Activated naive CD8-positive, alpha-beta T cell treated with anti-CD3 and anti-CD28 coated beads, Interleukin-2, amount 50 U/mL, for 16 hours (primary cell): ENCODE data around the gene FUT8.
"Not testable (repeated sequence)": the region's sequence is repeated elsewhere in the genome, so short reads cannot be mapped to it uniquely, and the experiment has no call there.

Source experiments
- DNase-seq: peaks from one replicate; pipeline ENCODE4 v3.0.0-alpha.2; 2020; ENCODE audit warnings: low read depth, low spot score

The FUT8 gene

DNA sequence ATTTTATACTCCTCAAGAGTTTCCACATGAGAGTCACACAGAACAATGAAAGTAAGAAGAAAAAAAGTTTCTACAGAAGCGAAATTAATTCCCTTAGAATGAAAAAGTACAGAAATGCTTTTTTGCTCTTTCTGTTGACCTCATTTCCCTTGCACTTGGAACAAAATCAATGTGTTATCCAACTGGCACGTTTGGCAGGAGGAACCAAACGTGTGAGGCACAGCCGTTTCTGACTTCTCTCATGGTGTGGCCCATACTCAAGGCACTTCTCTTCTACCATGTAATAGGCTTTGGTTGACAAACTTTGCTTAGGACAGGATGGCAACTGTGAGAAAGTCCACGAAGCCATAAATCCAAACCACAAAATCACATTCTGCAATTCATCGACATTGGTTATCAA lies 297.0 kb downstream of the FUT8 start:
- DNase-seq: no peak

DNA sequence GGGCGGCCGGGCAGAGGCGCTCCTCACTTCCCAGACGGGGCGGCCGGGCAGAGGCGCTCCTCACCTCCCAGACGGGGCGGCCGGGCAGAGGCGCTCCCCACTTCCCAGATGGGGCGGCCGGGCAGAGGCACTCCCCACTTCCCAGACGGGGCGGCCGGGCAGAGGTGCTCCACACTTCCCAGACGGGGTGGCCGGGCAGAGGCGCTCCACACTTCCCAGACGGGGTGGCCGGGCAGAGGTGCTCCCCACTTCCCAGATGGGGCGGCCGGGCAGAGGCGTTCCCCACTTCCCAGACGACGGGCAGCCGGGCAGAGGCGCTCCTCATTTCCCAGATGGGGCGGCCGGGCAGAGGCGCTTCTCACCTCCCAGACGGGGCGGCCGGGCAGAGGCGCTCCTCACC lies 304.3 kb downstream of the FUT8 start:
- DNase-seq: not testable (repeated sequence)

DNA sequence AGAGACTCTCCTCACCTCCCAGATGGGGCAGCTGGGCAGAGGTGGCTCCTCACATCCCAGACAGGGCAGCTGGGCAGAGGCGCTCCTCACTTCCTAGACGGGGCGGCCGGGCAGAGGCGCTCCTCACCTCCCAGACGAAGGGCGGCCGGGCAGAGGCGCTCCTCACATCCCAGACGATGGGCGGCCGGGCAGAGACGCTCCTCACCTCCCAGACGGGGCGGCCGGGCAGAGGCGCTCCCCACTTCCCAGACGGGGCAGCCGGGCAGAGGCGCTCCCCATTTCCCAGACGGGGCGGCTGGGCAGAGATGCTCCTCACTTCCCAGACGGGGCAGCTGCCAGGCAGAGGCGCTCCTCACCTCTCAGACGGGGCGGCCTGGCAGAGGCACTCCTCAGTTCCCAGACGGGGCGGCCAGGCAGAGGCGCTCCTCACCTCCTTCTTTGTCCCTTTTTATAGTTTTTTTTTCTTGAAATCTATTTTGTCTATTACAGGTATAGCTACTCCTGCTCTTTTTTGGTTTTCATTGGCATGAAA lies 304.9 kb downstream of the FUT8 start:
- not testable (repeated sequence) for DNase-seq

DNA sequence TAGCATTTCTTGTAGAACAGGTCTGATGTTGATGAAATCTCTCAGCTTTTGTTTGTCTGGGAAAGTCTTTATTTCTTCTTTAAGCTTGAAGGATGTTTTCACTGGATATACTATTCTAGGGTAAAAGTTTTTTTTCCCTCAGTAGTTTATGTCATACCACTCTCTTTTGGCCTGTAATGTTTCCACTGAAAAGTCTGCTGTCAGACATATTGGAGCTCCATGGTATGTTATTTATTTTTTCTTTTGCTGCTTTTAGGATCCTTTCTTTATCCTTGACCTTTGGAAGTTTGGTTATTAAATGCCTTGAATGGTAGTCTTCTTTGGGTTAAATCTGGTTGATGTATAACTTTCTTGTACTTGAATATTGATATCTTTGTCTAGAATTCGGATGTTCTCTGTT lies 306.1 kb downstream of the FUT8 start:
- DNase-seq: no peak

DNA sequence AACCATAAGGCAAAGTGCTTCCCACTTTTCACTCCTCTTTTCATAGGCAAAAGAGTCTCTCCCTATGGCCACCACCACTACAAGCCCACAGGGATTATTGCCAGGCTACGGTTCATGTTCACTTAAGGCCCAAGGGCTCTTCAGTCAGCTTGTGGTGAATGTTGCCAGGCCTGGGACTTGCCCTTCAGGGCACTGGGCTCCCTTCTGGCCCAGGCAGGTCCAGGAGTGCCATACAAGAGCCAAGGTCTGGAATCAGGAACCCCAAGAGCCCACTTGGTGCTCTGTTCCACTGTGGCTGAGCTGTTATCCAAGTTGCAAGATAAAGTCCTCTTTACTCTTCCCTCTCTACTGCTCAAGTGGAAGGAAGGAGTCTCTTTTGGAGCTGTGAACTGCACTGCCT lies 307.6 kb downstream of the FUT8 start:
- DNase-seq: no peak

DNA sequence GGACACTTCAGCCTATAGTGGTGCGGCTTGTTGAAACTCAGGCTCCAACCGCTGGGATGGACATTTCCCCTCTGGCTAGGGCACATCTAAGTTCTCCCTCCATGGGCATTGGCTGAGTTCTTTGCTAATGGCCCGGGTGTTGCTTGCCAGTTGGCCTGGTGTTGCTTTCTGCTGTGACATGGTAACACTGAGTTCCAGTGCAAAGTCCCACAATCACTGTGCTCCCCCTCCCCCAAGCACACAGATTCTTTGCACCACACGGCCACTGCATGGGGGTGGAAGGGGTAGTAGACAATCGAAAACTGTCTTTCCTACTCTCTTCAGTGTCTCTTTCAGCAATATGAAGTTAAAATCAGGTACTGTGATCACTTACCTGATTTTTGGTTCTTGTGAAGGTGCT lies 308.2 kb downstream of the FUT8 start:
- no peak for DNase-seq

DNA sequence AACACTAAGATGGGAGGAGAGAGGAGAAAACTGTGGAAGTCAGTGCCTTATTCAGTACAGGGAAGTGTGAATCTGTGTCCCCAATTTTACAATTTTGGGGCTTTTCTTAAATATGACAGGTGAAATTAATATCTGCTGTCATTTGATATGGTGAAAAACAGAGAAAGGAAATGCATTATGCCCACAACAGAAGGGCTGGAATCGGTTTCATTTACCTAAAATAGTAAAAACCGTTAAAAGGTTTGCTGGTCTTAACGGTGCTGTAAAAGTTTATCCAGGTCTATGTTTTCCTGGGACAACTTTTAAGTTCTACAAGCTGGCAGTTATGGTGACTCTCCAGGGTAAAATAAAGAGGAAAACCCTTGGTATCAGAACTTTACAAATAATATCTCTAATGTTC lies 310.8 kb downstream of the FUT8 start:
- DNase-seq: no peak

DNA sequence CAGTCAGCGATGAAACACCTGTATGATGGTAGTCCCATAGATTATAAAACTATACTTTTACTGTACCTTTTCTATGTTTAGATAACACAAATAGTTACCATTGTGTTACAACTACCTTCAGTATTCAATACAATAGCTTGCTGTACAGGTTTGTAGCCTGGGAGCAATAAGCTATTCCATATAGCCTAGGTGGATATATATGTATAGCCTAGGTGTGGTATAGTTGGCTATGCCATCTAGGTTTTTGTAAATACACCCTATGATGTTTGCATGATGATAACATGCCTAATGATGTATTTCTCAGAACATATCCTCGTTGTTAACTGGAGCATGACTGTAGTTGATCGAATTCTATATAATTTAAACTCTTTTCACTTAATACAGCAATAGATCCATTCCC lies 316.1 kb downstream of the FUT8 start:
- DNase-seq: no peak

DNA sequence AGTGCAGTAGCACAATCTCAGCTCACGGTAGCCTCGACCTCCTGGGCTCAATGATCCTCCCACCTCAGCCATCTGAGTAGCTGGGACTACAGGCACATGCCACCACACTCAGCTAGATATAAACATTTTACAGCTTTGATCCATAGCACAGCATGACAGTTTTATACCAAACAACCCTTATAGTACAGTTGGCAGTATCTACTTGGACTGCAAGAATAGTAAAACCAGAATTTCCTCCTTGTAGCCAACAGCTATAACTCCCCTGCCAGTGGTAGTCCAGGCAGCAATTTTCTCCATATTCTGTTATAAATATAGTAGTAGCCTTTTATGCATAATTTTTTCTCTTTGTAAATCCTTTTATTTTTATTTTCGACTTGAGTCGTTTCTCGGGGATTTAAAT lies 317.0 kb downstream of the FUT8 start:
- DNase-seq: no peak

DNA sequence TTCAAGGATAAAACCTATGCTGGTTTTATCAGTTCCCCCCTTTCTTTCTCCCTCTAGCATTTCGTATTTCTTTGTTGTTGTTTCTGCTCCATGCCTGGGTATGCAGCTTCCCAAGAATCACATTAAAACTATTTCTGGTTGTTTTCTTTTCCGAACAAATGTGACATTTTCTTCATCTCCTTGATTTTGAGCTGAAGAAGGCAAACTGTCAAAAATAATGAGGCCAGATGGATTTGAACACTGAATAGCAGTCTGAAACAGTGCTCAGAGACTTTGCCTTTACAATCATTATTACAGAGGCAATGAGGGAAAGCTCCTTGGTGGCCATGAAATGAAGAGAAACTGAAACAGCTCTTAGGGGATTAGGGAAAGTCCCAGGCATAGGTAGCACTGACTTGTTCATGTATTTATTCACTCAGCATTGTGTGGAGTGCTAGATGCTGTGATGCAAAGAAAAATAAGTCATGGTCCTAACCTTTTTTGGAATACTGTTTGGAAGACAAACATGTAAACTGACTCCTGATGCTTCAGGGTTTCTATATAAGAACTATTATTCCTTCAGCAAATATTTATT lies 319.5 kb downstream of the FUT8 start:
- DNase-seq: no peak

DNA sequence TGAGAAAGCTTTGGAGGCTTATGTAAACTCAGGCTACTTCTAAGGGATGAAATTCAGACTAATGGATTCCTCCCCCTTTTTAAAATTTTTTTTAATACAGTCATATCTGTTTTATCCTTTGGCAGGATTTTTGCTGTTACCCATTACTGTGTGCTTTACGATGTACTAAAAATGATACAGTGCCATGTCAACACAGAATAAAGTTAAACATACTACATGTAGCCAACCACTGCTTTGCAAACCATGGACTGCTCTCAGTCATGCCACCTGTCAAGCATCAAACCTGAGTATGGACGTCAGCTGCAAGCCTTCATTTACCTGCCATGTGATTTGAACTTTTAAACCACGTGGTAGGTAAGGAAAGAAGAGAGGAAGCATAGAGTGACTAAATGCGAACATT lies 325.8 kb downstream of the FUT8 start:
- no peak for DNase-seq

DNA sequence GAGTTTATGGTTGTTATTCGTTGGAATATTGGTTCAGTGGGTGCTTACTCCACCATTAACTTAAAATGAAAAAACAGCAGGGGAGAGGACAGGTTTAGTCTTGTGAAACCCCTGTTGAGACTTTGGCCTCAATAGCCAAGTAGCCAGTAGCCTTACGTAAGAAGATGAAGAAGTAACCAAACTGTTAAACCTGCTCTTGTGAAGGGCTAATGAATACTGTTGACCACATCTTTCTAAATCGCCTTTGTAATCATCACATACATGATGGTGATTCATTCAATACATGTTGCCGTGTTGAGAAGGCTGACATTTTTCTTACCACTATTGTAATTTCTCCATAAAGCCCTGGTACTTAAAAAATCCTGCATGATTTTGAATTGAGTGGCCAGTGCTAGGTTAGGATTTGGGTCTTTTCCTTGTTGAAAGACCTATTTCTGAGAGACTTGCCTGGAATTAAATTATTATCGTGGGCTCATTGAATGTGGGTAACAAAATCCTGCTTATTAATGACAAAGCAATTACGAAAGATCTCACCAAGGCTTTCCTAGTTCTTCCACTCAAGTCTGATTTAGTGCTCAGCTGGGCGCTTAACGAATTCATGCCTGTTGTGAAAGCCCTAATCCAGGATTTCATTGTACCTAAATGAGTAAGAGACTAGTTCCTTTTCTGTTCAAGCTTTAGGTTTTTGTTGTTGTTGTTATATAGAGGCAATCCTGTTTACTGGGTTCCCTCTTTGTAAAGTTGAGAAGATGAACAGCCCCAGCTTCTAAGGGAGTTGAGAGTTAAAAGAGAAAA lies 333.1 kb downstream of the FUT8 start:
- no peak for DNase-seq

DNA sequence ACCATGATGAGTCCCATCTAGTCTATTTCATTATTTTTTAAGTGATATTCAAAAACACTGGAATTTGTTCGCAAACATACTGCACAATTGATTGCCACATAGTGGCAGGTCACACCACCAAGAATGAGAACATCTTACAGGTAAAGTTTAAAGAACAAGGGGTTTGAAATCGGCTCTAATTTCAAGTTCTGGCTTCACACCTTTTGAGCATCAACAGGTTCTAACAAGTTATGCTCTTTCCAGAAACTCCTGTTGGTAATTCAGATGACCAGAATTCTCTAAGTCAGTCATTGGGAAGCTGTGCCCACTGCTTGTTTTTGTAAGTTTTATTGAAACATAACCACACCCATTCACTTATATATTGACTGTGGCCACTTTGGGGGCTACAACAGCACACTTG lies 336.3 kb downstream of the FUT8 start:
- no peak for DNase-seq

DNA sequence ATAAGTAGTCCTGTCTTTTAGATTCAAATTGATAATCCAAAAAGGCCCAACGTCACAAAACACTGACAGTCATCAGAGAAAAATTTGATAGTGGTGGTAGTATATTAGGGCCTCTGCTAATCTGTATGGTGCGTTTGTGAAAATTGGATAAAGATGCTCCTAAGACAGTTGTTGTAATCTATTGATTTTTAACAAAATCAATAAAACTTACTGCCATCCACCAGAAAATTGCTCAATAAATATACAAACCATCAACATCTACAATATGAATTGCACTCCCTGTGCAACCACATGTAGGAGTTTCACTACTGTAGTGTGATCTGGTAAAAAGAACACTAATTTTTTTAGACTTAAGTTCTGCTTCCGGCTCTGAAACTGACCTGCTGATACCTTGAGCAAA lies 336.8 kb downstream of the FUT8 start:
- no peak for DNase-seq

DNA sequence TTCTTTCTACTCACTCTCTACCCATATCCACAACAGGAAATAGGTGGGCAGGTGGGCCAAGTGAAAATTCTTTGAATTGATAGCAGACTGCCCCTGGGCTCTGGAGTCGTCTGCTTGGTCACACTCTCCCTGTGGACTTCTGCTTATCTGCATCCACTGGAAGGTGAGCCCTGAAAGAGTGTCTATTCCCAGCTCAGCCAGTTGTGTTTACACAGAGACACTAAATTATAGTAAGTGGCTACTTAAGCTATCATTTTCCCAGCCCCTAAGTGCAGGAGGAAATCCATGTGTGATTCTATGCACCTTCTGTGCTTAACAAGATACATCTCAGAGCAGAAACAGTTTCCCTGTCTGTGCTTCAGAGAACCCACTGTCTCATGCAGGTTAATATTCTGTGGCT lies 338.4 kb downstream of the FUT8 start:
- no peak for DNase-seq

DNA sequence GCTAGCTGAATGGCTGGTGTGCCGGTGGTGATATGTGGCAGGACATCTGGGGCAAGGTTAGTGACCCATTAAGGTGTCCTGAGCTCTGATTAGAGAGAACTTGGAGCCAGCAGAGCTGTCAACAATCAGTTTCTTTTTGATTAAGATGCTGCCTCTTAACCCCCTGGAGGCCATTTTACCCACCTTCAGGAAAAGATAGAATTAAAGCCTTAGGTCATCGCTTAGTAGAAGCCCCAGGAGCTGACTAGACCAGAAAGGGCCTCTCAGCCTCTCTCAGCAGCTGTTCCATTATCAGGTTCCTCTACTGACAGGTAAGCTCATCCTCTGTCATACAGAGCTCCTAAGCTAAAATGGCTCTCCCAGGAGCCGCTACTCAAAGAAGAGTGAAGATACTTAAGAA lies 339.0 kb downstream of the FUT8 start:
- no peak for DNase-seq

DNA sequence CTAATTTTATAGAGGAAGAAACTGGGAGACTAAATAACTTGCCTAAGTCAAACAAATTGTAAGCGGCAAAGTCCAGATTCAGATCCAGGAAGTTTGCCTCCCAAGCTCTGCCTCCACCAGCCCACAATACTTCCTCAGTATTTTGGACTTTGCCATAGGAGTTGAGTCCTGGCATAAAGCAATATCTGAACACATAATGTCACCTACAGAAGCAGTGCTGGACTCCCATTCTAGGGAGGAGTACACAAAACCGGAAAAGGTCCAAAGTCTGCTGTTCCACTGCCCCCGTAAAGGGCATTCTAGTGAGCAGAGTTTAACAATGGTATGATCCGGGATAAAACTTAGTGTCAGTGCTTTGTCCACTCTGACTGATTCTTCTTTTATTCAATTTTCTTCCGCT lies 340.5 kb downstream of the FUT8 start:
- DNase-seq: no peak

DNA sequence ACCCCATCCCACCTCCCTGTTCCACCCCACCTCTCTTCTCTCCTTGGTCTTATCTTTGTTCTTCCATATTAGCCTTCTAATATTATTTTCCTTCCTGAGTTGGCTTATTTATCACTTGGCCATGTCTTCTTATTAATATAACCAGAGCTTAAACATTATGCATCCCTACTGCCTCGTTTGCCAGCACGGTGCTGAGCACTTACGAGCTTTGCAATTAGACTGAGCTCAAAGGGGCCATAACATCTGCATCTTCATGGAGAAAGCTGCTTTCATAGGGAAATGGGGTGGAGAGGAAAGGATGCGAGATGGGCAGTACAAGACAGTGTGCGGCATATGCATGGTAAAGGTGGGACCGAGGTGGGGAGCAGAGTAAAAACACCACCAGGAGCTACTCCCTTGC lies 342.8 kb downstream of the FUT8 start:
- DNase-seq: no peak

DNA sequence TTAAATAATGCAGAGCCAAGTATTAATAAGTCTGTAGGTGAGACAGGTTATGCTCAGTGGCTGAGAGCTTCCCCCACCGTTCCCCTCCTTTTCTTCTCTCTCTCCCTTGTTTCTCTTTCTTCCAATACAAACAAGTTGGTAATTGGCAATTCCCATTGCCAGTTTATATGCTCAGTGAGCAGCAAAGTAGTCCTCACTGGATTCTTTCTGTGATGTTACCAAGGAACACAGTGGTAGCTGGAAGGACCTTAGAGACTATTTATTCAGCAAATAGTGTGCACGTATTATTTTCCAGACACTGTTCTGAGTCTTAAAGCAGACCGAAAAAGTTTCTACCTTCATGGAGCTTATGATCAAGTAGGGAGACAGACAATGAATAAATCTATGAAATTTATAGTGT lies 344.4 kb downstream of the FUT8 start:
- no peak for DNase-seq

DNA sequence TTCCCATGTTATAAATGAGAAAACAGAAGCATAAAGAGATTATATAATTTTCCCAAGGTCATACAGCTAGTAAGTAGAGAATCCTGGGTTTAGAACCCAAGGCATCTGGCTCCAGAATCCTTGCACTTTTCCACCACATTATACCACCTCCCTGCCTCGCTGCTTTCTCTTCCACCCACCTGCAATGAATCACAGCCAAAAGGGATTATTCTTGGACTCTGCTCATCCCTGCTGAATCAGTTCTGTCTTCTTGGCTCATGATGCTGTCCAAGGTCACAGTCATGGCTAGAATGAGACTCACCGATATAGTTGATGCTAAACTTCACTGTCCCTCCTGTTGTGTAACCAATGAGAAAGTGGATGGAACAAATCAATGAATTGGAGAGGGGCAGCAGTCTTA lies 356.6 kb downstream of the FUT8 start:
- no peak for DNase-seq

DNA sequence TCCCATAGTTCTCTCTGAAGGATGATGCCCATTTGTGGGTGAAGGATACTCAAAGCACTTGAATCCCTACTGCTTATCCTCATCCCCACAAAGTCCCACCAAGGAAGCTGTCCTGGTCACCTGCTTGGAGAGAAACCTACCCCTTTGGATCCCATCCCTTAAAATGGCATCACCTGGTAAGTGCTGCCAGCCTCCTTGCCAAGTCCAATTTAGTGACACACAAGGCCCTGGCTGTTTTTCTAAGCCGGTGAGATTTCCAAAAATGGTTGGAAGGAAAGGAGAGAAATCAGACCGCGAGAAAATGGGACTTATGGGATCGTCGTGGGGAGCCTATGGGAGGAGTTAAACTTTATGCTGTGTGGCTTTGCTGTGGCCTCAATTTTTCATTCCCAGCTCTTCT lies 358.2 kb downstream of the FUT8 start:
- no peak for DNase-seq

DNA sequence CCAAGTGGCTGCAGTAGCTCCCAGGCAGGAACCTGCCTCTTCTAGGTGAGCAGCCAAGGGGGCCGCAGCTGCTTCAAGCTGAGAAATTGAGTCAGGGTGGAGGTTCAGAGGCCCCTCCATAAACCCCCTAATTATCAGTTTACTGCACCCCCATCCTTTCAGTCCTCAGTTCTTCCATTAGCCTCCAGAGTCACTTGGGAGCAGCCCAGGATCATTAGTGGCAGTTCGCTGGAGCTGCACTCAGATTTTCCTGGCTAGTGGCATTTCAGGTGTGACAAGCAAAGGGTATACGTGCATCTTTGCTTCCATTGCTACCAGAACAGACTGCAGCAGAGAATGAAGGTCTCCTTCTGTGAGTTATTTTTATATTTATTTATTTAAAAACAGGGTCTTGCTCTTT lies 358.7 kb downstream of the FUT8 start:
- DNase-seq: no peak

DNA sequence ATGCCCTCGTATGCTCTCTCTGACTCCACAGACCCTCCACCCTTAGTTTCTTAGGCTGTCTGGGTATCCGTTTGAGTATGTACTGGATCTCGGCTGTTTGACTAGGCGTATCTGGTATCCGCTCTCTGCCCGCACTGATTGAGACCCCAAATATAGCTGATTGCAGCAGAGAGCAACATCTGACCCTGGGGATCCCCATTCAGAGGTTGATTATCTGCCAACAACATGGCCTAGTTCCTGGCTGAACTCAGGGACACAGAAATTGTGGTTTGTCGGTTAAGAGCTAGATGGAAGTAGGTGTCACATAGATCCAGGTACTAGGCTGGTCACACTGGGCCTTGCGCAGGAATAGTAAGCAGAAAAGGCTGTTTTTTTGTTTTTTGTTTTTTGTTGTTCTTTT lies 359.9 kb downstream of the FUT8 start:
- no peak for DNase-seq
